GM23338 (cell line): ENCODE data around the gene AP2B1.

Experiments used
- CREB1 ChIP-seq: fragments of 250-450 bp; sonication (Bioruptor Pico); IDR thresholded peaks from 2 replicates; pipeline ENCODE4 v1.5.0; 2020; ENCODE audit warnings: low read depth, mild to moderate bottlenecking, moderate library complexity
- CTCF ChIP-seq, 2 experiments: fragments of 200-600 bp in 1 of 2; sonication (generic) in 1 of 2; conservative IDR thresholded peaks; 2 replicates each; pipeline versions ENCODE4 v1.5.1 to v1.6.1; 2016 to 2017; ENCODE audit warnings: antibody characterized with exemption in 2 of 2, low read depth in 2 of 2, mild to moderate bottlenecking in 2 of 2, moderate library complexity in 1 of 2
- EZH2 ChIP-seq: fragments of 200-600 bp; sonication (generic); IDR thresholded peaks from one replicate; pipeline ENCODE4 v1.8.0; 2017; ENCODE audit warnings: antibody characterized with exemption, mild to moderate bottlenecking, low read depth; ENCODE audit not compliant: unreplicated experiment
- EZH2phosphoT487 ChIP-seq: fragments of 200-600 bp; sonication (generic); IDR thresholded peaks from one replicate; pipeline ENCODE4 v1.8.1; 2018; ENCODE audit warnings: antibody characterized with exemption; ENCODE audit not compliant: unreplicated experiment
- POLR2AphosphoS5 ChIP-seq: IDR thresholded peaks from 2 replicates; pipeline ENCODE4 v1.6.1; 2016; ENCODE audit warnings: antibody characterized with exemption, low read depth
- REST ChIP-seq: IDR thresholded peaks from one replicate; pipeline ENCODE4 v1.6.1; 2018; ENCODE audit warnings: antibody characterized with exemption; ENCODE audit not compliant: unreplicated experiment

GRCh38 chr17:35618628-35619027 is 31.5 kb downstream of the AP2B1 start:
- no peak for TF ChIP-seq CTCF (conservative IDR thresholded peaks at IDR 0.05; ENCODE audit: low read depth in 2 of 2)
- no peak for TF ChIP-seq POLR2AphosphoS5
- TF ChIP-seq EZH2 = no peak
- TF ChIP-seq CREB1 = no peak
- no peak for TF ChIP-seq REST
- no peak for TF ChIP-seq EZH2phosphoT487
